PC-3 (cell line): ENCODE measurements around the gene WNT4. TPM values are rescaled to one million over a fixed set of nuclear protein-coding genes. Genes with fewer than 3 reads are reported as not detected.

Experiments used
- ATAC-seq: fragments of 200-7000 bp; cut with Tn5 transposase; 2 replicates; pipeline ENCODE4 v1.9.1; 2020; ENCODE audit warnings: mild to moderate bottlenecking, moderate library complexity
- BruUV-seq: library from RNA; stranded (reverse); fragments of 400-500 nt; replicated peaks from 2 replicates; lab custom pipeline; 2021; lab: Mats Ljungman, UMichigan
- CTCF ChIA-PET: fragments of 300-600 bp; sonication (Branson Sonifier 250); formaldehyde crosslinking; loops from one replicate; lab custom pipeline; 2022; ENCODE audit warnings: antibody characterized with exemption; lab: Charles Lee
- POLR2A ChIA-PET: fragments of 300-600 bp; sonication (Branson Sonifier 250); formaldehyde crosslinking; loops from one replicate; lab custom pipeline; 2022; ENCODE audit warnings: antibody characterized with exemption; ENCODE audit not compliant: unreplicated experiment; lab: Charles Lee
- DNase-seq: peaks from one replicate; pipeline ENCODE4 v3.0.0-alpha.2; 2015
- H2AFZ ChIP-seq: fragments of 300-600 bp; sonication (generic); 2 replicates; pipeline ENCODE4 v1.6.0; 2016; ENCODE audit warnings: antibody characterized with exemption, low read length
- H3F3A ChIP-seq: fragments of 300-600 bp; sonication (generic); one replicate; pipeline ENCODE4 v1.6.0; 2017; ENCODE audit warnings: antibody characterized with exemption, low read length, control low read depth, mild to moderate bottlenecking; ENCODE audit not compliant: unreplicated experiment
- H3K27ac ChIP-seq: fragments of 300-600 bp; sonication (generic); 2 replicates; pipeline ENCODE4 v1.5.1; 2016; ENCODE audit warnings: mild to moderate bottlenecking, low read length
- H3K27me3 ChIP-seq: fragments of 300-600 bp; sonication (generic); 2 replicates; pipeline ENCODE4 v1.6.1; 2016; ENCODE audit warnings: low read length, mixed read lengths
- H3K36me3 ChIP-seq: fragments of 300-600 bp; sonication (generic); 2 replicates; pipeline ENCODE4 v1.6.1; 2016; ENCODE audit warnings: low read depth, mixed run types, low read length, mixed read lengths
- H3K4me1 ChIP-seq: fragments of 300-600 bp; sonication (generic); 2 replicates; pipeline ENCODE4 v1.5.1; 2016; ENCODE audit warnings: low read length; ENCODE audit not compliant: insufficient read depth
- H3K4me2 ChIP-seq: fragments of 300-600 bp; sonication (generic); 2 replicates; pipeline ENCODE4 v1.6.0; 2016; ENCODE audit warnings: low read length
- H3K4me3 ChIP-seq: fragments of 300-600 bp; sonication (generic); 2 replicates; pipeline ENCODE4 v1.5.1; 2016; ENCODE audit warnings: mild to moderate bottlenecking, low read length, mixed read lengths
- H3K79me2 ChIP-seq: fragments of 300-600 bp; sonication (generic); 2 replicates; pipeline ENCODE4 v1.6.1; 2017; ENCODE audit warnings: low read length, mixed read lengths
- H3K9ac ChIP-seq: fragments of 300-600 bp; sonication (generic); 2 replicates; pipeline ENCODE4 v1.6.0; 2016; ENCODE audit warnings: mild to moderate bottlenecking, low read length
- H3K9me2 ChIP-seq: fragments of 300-600 bp; sonication (generic); replicated peaks from 2 replicates; pipeline ENCODE4 v1.6.1; 2016; ENCODE audit warnings: mixed run types, low read length, mixed read lengths
- H3K9me3 ChIP-seq: fragments of 300-600 bp; sonication (generic); 2 replicates; pipeline ENCODE4 v1.6.1; 2016; ENCODE audit warnings: low read length, mixed read lengths
- H4K20me1 ChIP-seq: fragments of 300-600 bp; sonication (generic); 2 replicates; pipeline ENCODE4 v1.6.1; 2016; ENCODE audit warnings: low read length, mixed read lengths
- EZH2 ChIP-seq: fragments of 300-600 bp; sonication (generic); IDR thresholded peaks from one replicate; pipeline ENCODE4 v1.6.1; 2017; ENCODE audit warnings: antibody characterized with exemption, mild to moderate bottlenecking, low read length; ENCODE audit not compliant: unreplicated experiment
- EZH2phosphoT487 ChIP-seq: fragments of 300-600 bp; sonication (generic); IDR thresholded peaks from 2 replicates; pipeline ENCODE4 v1.6.1; 2018; ENCODE audit warnings: mild to moderate bottlenecking, antibody characterized with exemption, low read length, borderline replicate concordance
- intact Hi-C: fragments of 100-400 bp; cut with micrococcal nuclease; formaldehyde crosslinking; loops from 2 replicates; pipeline ENCODE4 v1.9.0; 2023
- total RNA-seq: library from RNA; depleted of rRNA; stranded (reverse); fragments of >200 nt; gene quantifications from 2 replicates; pipeline ENCODE4 v1.2.3, GENCODE V29; 2014
- TF ChIP-seq, protein P1 (sequence below): fragments of 300-600 bp; sonication (generic); conservative IDR thresholded peaks from 2 replicates; pipeline ENCODE4 v1.5.1; 2017; ENCODE audit warnings: antibody characterized with exemption, low read depth, mild to moderate bottlenecking, low read length

WNT4 gene
- total RNA-seq, 1 experiment from 2014 or later: 0.51 TPM

DNA sequence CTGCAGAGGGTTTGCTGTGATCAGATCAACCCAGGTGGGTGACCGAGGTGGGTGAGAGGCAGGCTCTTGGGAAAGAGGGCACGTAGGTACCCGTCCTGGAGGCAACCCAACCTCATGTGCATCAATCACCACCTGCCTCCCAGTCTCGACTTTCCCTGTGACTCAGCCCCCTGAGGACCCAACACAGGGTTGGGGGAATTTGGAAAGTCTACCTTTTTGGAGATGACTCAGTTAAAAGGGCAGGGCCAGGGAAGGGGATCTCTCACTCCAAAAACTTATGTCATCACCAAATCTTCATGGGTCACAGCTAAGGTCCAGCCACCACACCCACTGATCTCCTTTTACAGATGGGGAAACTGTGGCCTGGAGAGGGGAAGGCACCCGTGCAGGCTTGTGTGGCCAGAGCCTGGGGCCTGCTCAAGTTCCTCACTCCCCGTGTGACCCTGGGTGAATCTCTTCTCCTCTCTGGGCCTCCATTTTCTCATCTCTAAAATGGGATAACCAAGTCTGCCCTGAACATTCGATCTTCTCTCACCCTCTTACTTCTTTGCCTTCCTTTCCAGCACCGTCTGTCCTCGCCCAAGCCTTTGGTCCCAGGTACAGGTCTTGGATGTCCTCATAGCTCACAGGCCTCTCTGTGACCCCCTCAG is 34.6 kb upstream of the WNT4 start:
- DNase-seq (peak; percentile 68), ATAC-seq (no peak; the same call in 1 of the 2 replicates)
- POLR2A ChIA-PET: no interaction called here

DNA sequence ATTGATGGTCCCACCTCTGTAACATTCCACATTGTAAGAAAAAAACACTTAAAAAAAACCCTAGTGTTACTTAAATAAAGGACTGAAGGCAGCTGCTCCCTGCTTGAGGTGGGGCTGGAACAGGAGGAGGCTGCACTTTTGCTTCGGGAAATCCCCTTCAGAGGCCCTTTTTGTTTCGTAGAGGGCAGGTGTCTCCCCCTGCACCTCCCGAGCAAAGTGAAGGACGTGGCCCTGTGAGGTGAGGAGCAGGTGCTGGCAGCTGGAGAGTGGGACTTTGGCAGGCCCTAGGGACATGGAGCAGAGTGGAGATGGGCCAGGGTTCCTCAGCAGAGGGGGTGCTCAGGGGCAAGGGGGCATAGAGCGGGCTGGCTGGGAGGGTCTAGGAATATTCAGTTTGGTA is 33.4 kb upstream of the WNT4 start:
- no peak for TF ChIP-seq EZH2
- no peaks in the 10 kb centered on the region for H3K36me3 ChIP-seq
- H3F3A ChIP-seq: no peaks in the 10 kb centered on the region
- no peak overlapping the region for H3K9ac ChIP-seq
- intact Hi-C loops: no loop called here
- no peak overlapping the region for H3K4me3 ChIP-seq
- no peak overlapping the region for H2AFZ ChIP-seq
- no peaks in the 10 kb centered on the region for H3K9me2 ChIP-seq
- ATAC-seq (no peak), DNase-seq (no peak)
- ChIA-PET CTCF (no interaction called here), POLR2A (no interaction called here)
- no peak overlapping the region for H3K4me2 ChIP-seq
- no peaks in the 10 kb centered on the region for H4K20me1 ChIP-seq
- no peaks in the 10 kb centered on the region for H3K27me3 ChIP-seq
- no peak overlapping the region for H3K27ac ChIP-seq
- BruUV-seq: no TSS peak
- H3K79me2 ChIP-seq: no peaks in the 10 kb centered on the region
- no peaks in the 10 kb centered on the region for H3K9me3 ChIP-seq
- H3K4me1 ChIP-seq: peaks cover 7% of the 10 kb centered on the region; the same call in 1 of the 2 replicates

More for the DNA sequence above, 34.6 kb upstream of the WNT4 start:
- BruUV-seq: no TSS peak
- Histone ChIP-seq H3K27ac (no peak overlapping the region), H3K4me2 (no peak overlapping the region), H3K9ac (no peak overlapping the region), H3K27me3 (peaks cover 8% of the 10 kb centered on the region; the same call in 1 of the 2 replicates), H3K9me2 (no peaks in the 10 kb centered on the region), H3K4me1 (peaks cover 7% of the 10 kb centered on the region; the same call in 1 of the 2 replicates), H3K4me3 (no peak overlapping the region), H3K79me2 (no peaks in the 10 kb centered on the region), H3F3A (no peaks in the 10 kb centered on the region), H2AFZ (no peak overlapping the region), H3K9me3 (no peaks in the 10 kb centered on the region), H4K20me1 (no peaks in the 10 kb centered on the region), H3K36me3 (no peaks in the 10 kb centered on the region)
- TF ChIP-seq, protein P1, sequence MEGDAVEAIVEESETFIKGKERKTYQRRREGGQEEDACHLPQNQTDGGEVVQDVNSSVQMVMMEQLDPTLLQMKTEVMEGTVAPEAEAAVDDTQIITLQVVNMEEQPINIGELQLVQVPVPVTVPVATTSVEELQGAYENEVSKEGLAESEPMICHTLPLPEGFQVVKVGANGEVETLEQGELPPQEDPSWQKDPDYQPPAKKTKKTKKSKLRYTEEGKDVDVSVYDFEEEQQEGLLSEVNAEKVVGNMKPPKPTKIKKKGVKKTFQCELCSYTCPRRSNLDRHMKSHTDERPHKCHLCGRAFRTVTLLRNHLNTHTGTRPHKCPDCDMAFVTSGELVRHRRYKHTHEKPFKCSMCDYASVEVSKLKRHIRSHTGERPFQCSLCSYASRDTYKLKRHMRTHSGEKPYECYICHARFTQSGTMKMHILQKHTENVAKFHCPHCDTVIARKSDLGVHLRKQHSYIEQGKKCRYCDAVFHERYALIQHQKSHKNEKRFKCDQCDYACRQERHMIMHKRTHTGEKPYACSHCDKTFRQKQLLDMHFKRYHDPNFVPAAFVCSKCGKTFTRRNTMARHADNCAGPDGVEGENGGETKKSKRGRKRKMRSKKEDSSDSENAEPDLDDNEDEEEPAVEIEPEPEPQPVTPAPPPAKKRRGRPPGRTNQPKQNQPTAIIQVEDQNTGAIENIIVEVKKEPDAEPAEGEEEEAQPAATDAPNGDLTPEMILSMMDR: no peak
- TF ChIP-seq EZH2 (no peak), EZH2phosphoT487 (no peak)
- CTCF ChIA-PET: no interaction called here
- intact Hi-C loops: no loop called here

DNA sequence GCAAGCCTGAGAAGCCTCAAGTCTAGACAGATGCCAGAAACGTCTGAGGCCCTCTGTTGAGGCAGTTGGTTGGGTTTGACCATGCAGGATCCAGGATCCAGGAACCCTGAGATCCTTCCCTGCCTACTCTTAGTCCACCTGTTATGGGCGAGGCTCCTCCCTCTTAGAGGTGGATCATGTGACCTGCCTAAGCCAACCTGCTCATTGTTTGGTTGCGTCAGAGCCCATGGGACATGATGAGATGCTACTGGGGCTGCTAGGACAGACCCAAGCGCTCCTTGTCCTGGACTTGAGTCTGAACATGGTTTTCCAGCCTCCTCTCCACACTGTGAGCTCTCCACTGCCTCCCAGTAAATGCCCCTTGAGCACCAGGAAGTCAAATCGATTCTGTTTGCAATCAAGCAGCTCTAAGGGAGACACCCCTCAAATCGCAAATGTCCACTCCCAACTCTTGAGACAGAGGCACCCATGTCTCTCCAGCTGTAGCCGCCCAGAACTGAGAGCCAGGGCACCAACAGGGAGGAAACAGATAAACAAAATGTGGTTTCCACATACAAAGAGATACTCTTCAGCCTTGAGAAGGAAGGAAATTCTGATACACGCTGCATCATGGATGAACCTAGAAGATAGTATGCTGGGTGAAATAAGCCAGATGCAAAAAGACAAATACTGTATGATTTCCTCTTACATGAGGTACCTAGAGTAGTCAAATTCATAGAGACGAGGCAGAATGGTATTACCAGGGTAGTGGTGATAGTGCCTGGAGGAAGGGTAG is 31.7 kb upstream of the WNT4 start:
- H3K4me1 ChIP-seq: peaks cover 7% of the 10 kb centered on the region; the same call in 1 of the 2 replicates
- no TSS peak for BruUV-seq
- no peaks in the 10 kb centered on the region for H3K79me2 ChIP-seq
- no peaks in the 10 kb centered on the region for H4K20me1 ChIP-seq
- no peak overlapping the region for H3K9ac ChIP-seq
- ChIA-PET POLR2A (no interaction called here), CTCF (no interaction called here)
- TF ChIP-seq EZH2: no peak
- TF ChIP-seq, protein P1: no peak
- no peak for TF ChIP-seq EZH2phosphoT487
- no peak overlapping the region for H3K27ac ChIP-seq
- H2AFZ ChIP-seq: no peak overlapping the region
- ATAC-seq (no peak), DNase-seq (no peak)
- no peaks in the 10 kb centered on the region for H3F3A ChIP-seq
- no peak overlapping the region for H3K4me2 ChIP-seq
- H3K9me2 ChIP-seq: no peaks in the 10 kb centered on the region
- H3K4me3 ChIP-seq: no peak overlapping the region
- intact Hi-C loops: no loop called here
- no peaks in the 10 kb centered on the region for H3K36me3 ChIP-seq
- H3K27me3 ChIP-seq: no peaks in the 10 kb centered on the region
- H3K9me3 ChIP-seq: no peaks in the 10 kb centered on the region
